ENCODE data around the gene MBD5. TPM values are rescaled to one million over a fixed set of nuclear protein-coding genes. Genes with fewer than 3 reads are reported as not detected.

MBD5 gene
- total RNA-seq, 8 experiments from 2014 or later, result 20.2 to 88.4 (median 34.8) TPM

DNA sequence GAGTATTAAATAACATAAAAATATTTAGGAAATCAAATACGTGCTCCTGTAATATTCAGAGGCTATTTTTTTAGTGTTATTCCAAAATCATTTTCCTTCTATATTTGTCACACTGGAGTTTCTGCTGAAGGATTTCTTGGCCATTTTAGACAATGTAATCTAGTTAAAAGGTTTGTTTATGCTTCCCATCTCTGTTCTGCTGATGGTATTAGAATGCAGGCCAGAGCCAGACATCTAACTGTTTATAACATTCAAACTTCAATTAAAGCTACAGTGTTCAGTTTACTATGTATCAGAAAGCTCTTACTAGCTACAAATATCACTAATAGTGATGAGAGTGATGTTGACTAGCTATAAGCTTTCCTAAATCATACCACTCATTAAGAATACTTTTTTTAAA is 7.9 kb downstream of the MBD5 start:
- Histone ChIP-seq H3K4me3 (no peak overlapping the region), H3K4me1 (replicated peaks in 1 of 2) (no peaks in the 10 kb centered on the region), H3K27ac (no peak overlapping the region)
- WGBS, 10 experiments, result 90 to 100% (median 100%) methylated on average over 1 of the region's 1 CpG; no CpG with 5 or more reads in 1 of the 10 experiments
- in situ Hi-C loops (cut with MboI; ENCODE audit: low pct_unique_long_range_greater_than_20kb in 2 of 9, low sequenced_read_pairs in 9 of 9, unreplicated experiment in 9 of 9), result no loop called here
- ATAC-seq (replicated peaks in 6 of 8), result no peak

GRCh38 chr2:148031152-148031551 is 10.3 kb downstream of the MBD5 start:
- Histone ChIP-seq H3K4me3 (no peak overlapping the region), H3K4me1 (replicated peaks in 1 of 2) (no peaks in the 10 kb centered on the region), H3K27ac (no peak overlapping the region)
- ATAC-seq (replicated peaks in 6 of 8), result no peak
- in situ Hi-C loops (cut with MboI; ENCODE audit: low pct_unique_long_range_greater_than_20kb in 2 of 9, low sequenced_read_pairs in 9 of 9, unreplicated experiment in 9 of 9), result no loop called here

DNA sequence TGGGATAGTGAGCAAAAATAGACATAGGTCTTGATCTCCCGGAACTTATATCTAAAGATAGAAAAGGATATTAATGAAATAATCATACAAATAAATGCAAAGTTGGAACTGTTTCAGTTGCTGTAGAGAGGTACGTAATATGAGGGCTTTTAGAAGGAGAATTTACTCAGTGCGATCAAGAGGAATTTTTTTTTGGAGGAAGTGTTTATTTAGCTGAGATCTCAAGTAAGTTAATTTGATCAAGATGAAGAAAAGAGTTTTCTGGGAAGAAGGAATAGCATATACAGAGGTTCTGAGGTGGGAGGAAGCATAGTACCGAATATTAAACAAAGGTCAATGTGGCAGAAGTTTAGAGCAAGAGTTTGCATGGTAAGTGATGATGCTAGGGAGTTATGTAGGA is 11.3 kb downstream of the MBD5 start:
- ATAC-seq (replicated peaks in 6 of 8), result no peak
- Histone ChIP-seq H3K4me3 (no peak overlapping the region), H3K27ac (no peak overlapping the region), H3K4me1 (replicated peaks in 1 of 2) (no peaks in the 10 kb centered on the region)
- WGBS, 10 experiments, result 39 to 100% (median 93%) methylated on average over 2 to 4 of the region's 4 CpGs
- in situ Hi-C loops (cut with MboI; ENCODE audit: low pct_unique_long_range_greater_than_20kb in 2 of 9, low sequenced_read_pairs in 9 of 9, unreplicated experiment in 9 of 9), result no loop called here

DNA sequence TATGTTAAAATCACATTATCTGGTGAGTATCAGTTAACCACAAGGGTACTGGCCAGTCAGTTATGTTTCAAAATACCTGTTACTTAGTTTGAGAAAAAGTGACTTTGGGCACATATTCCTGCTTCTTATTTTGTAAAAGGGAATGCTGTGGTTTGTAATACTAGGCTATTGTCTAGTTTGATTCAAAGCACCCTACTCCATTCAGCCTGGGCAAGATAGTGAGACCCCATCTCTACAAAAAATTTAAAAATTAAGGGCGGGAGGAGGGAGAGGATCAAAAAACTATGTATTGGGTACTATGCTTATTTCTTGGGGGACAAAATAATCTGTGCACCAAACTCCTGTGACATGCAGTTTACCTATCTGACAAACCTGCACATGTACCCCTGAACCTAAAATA is 18.9 kb downstream of the MBD5 start:
- in situ Hi-C loops (cut with MboI; ENCODE audit: low pct_unique_long_range_greater_than_20kb in 2 of 9, low sequenced_read_pairs in 9 of 9, unreplicated experiment in 9 of 9), result no loop called here

DNA sequence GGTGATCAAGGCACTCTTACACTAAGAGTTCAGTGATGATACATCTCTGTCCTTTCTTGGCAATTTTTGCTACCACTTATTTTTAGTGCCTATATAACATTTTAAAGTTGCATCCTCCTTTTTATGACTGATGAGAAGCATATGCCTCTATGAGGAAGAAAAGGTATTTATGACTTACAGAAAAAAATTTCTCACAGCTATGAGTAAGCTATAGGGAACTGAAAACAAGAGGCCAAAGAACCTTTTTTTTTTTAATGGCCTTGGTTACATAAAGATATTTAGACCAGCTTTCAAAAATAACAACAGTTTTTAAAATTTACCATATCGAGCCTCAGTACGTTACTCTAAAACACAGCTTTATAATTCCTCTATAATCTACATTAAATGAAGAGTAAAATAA is 21.3 kb downstream of the MBD5 start:
- H3K27ac ChIP-seq, result no peak overlapping the region
- WGBS, 10 experiments, result 87 to 100% (median 100%) methylated on average over 2 of the region's 2 CpGs
- no peak overlapping the region for H3K4me3 ChIP-seq
- H3K4me1 ChIP-seq (replicated peaks in 1 of 2), result no peaks in the 10 kb centered on the region
- in situ Hi-C loops (cut with MboI; ENCODE audit: low pct_unique_long_range_greater_than_20kb in 2 of 9, low sequenced_read_pairs in 9 of 9, unreplicated experiment in 9 of 9), result no loop called here
- ATAC-seq (replicated peaks in 6 of 8), result no peak

More for the DNA sequence above, 18.9 kb downstream of the MBD5 start:
- Histone ChIP-seq H3K4me3 (no peak overlapping the region), H3K27ac (no peak overlapping the region), H3K4me1 (replicated peaks in 1 of 2) (no peaks in the 10 kb centered on the region)
- no peak for ATAC-seq (replicated peaks in 6 of 8)
- 71 to 100% (median 100%) methylated on average over 1 of the region's 1 CpG; no CpG with 5 or more reads in 4 of the 10 experiments for WGBS, 10 experiments

- Histone ChIP-seq H3K4me1 (replicated peaks in 1 of 2) (no peaks in the 10 kb centered on the region), H3K4me3 (no peak overlapping the region), H3K27ac (no peak overlapping the region)
- no peak for ATAC-seq (replicated peaks in 6 of 8)
- WGBS, 10 experiments, result 86 to 100% (median 97%) methylated on average over 1 to 2 of the region's 2 CpGs; no CpG with 5 or more reads in 1 of the 10 experiments
- in situ Hi-C loops (cut with MboI; ENCODE audit: low pct_unique_long_range_greater_than_20kb in 2 of 9, low sequenced_read_pairs in 9 of 9, unreplicated experiment in 9 of 9), result no loop called here
These were observed 23.4 kb downstream of the MBD5 start for GRCh38 chr2:148044322-148044721.

- Histone ChIP-seq H3K27ac (no peak overlapping the region), H3K4me1 (replicated peaks in 1 of 2) (no peaks in the 10 kb centered on the region), H3K4me3 (no peak overlapping the region)
- in situ Hi-C loops (cut with MboI; ENCODE audit: low pct_unique_long_range_greater_than_20kb in 2 of 9, low sequenced_read_pairs in 9 of 9, unreplicated experiment in 9 of 9), result no loop called here
- WGBS, 10 experiments, result 88 to 100% (median 100%) methylated on average over 1 of the region's 1 CpG; no CpG with 5 or more reads in 1 of the 10 experiments
- ATAC-seq (replicated peaks in 6 of 8), result no peak
These were observed 25.9 kb downstream of the MBD5 start for GRCh38 chr2:148046802-148047201.

DNA sequence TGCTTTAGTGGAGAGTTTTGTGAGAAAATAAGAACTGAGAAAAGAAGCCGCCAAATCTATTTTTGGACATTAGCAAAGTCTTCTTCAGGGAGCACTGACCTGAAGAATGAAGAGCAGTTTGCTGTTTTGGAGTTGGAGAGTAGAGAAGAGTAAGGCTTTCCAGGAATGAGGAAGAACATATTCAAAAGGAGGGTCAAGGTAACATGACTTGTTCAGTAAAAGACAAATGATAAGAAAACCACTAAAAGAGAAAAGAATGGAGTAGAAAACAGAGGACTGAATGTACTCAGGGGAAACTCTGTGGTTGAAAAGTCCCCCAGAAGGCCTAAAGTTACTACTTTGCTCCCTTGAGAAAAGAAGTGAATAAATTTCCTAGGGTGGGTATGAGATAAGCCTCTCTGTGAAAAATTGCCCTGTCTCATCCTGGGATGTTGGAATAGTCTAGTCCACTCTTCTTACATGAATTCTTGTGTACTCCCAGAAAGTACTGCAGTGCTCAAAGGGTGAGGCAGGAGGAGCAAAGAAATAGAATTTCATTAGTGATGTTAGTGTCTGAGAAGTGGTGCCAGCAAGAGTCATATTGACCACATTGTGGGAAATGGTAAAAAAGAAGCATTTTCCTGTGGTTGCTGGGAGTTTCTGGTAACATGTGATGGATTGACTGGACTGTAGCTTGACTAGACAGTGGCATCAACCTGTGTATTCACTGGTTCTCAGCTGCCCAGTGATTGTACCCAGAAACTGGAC is 27.8 kb downstream of the MBD5 start:
- in situ Hi-C loops (cut with MboI; ENCODE audit: low pct_unique_long_range_greater_than_20kb in 2 of 9, low sequenced_read_pairs in 9 of 9, unreplicated experiment in 9 of 9), result no loop called here
- H3K4me1 ChIP-seq (replicated peaks in 1 of 2), result no peaks in the 10 kb centered on the region
- 89 to 100% (median 100%) methylated on average over 1 of the region's 1 CpG; no CpG with 5 or more reads in 1 of the 10 experiments for WGBS, 10 experiments
- H3K4me3 ChIP-seq, result no peak overlapping the region
- peak in 4 of 8 experiments; percentile 23 to 94 (median 80) for ATAC-seq (replicated peaks in 6 of 8)
- H3K27ac ChIP-seq, result no peak overlapping the region

GRCh38 chr2:148049284-148049683 is 28.4 kb downstream of the MBD5 start:
- peak in 3 of 8 experiments; percentile 32 to 68 (median 40) for ATAC-seq (replicated peaks in 6 of 8)
- Histone ChIP-seq H3K4me1 (replicated peaks in 1 of 2) (no peaks in the 10 kb centered on the region), H3K27ac (no peak overlapping the region), H3K4me3 (no peak overlapping the region)
- in situ Hi-C loops (cut with MboI; ENCODE audit: low pct_unique_long_range_greater_than_20kb in 2 of 9, low sequenced_read_pairs in 9 of 9, unreplicated experiment in 9 of 9), result no loop called here

DNA sequence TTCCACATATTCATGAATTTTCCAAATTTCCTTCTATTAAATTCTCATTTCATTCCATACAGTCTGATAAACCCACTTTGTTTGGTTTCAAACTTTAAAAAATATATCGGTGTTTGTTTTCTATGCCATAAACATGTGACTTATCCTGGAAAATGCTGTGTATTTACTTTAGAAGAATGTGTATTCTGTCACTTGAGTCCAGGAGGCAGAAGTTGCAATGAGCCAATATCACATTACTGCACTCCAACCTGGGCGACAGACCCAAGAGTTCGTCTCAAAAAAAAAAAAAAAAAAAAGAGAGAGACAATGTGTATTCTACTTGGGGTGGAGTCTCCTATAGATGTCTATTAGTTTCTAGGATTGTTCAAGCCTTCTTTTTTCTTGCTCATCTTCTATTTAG is 31.8 kb downstream of the MBD5 start:
- Histone ChIP-seq H3K4me3 (no peak overlapping the region), H3K27ac (no peak overlapping the region), H3K4me1 (replicated peaks in 1 of 2) (no peaks in the 10 kb centered on the region)
- ATAC-seq (replicated peaks in 6 of 8), result no peak
- 82 to 100% (median 96%) methylated on average over 1 to 3 of the region's 3 CpGs for WGBS, 10 experiments
- in situ Hi-C loops (cut with MboI; ENCODE audit: low pct_unique_long_range_greater_than_20kb in 2 of 9, low sequenced_read_pairs in 9 of 9, unreplicated experiment in 9 of 9), result no loop called here

GRCh38 chr2:148058641-148059040 is 37.8 kb downstream of the MBD5 start:
- in situ Hi-C loops (cut with MboI; ENCODE audit: low pct_unique_long_range_greater_than_20kb in 2 of 9, low sequenced_read_pairs in 9 of 9, unreplicated experiment in 9 of 9), result no loop called here

GRCh38 chr2:148063633-148064032 is 42.7 kb downstream of the MBD5 start:
- H3K4me1 ChIP-seq (replicated peaks in 1 of 2), result no peaks in the 10 kb centered on the region
- H3K4me3 ChIP-seq, result no peak overlapping the region
- WGBS, 10 experiments, result 80 to 100% (median 96%) methylated on average over 1 to 2 of the region's 2 CpGs; no CpG with 5 or more reads in 2 of the 10 experiments
- in situ Hi-C loops (cut with MboI; ENCODE audit: low pct_unique_long_range_greater_than_20kb in 2 of 9, low sequenced_read_pairs in 9 of 9, unreplicated experiment in 9 of 9), result no loop called here
- ATAC-seq (replicated peaks in 6 of 8), result no peak
- H3K27ac ChIP-seq, result no peak overlapping the region

More at GRCh38 chr2:148058641-148059040, 37.8 kb downstream of the MBD5 start:
- WGBS, 10 experiments, result 33 to 100% (median 79%) methylated on average over 1 of the region's 1 CpG; no CpG with 5 or more reads in 2 of the 10 experiments
- H3K4me3 ChIP-seq, result no peak overlapping the region
- no peaks in the 10 kb centered on the region for H3K4me1 ChIP-seq (replicated peaks in 1 of 2)
- H3K27ac ChIP-seq, result no peak overlapping the region
- no peak for ATAC-seq (replicated peaks in 6 of 8)

DNA sequence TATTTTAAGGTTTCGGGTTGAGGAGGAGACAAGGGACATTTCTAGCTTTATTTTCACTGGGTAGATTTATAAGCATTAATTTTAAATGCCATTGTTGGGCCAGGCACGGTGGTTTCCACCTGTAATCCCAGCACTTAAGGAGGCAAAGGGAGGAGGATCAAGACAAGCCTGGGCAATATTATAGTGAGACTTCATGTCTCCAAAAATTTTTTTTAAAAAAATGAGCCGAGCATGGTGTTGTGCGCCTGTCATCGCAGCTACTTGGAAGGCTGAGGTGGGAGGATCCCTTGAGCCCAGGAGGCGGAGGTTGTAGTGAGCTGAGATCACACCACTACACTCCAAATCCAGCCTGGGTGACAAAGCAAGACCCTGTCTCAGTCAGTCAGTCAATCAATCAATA is 45.0 kb downstream of the MBD5 start:
- WGBS, 10 experiments, result 76 to 100% (median 89%) methylated on average over 1 to 6 of the region's 6 CpGs
- in situ Hi-C loops (cut with MboI; ENCODE audit: low pct_unique_long_range_greater_than_20kb in 2 of 9, low sequenced_read_pairs in 9 of 9, unreplicated experiment in 9 of 9), result no loop called here
- no peak for ATAC-seq (replicated peaks in 6 of 8)
- H3K4me3 ChIP-seq, result no peak overlapping the region
- H3K4me1 ChIP-seq (replicated peaks in 1 of 2), result no peaks in the 10 kb centered on the region
- H3K27ac ChIP-seq, result no peak overlapping the region

DNA sequence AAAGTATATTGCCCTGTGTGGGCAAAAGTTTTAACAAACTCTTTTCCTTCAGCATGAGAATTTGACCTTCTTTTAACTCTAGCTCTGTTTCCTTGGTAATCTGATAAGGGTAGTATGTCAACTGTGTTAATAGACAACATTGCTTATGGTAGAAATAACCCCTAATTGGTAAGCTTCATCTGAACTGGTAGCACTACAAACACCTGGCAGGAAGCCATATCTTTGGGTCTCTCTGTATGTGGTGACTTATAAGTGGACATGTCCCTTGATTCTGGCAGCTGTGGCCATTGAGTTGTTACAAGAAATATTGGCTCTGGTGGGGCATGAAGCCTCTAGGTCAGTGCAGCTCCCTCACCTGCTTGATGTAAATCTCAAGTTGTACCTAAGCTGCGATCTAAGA is 46.9 kb downstream of the MBD5 start:
- 100% methylated on average over 1 of the region's 1 CpG; no CpG with 5 or more reads in 7 of the 10 experiments for WGBS, 10 experiments
- H3K27ac ChIP-seq, result no peak overlapping the region
- no peaks in the 10 kb centered on the region for H3K4me1 ChIP-seq (replicated peaks in 1 of 2)
- no peak for ATAC-seq (replicated peaks in 6 of 8)
- in situ Hi-C loops (cut with MboI; ENCODE audit: low pct_unique_long_range_greater_than_20kb in 2 of 9, low sequenced_read_pairs in 9 of 9, unreplicated experiment in 9 of 9), result no loop called here
- H3K4me3 ChIP-seq, result no peak overlapping the region
